Raji (cell line): ENCODE data around the gene GRIP2.

Experiments
- POLR2A ChIP-seq: IDR thresholded peaks from 2 replicates; pipeline ENCODE4 v1.6.1; 2011; ENCODE audit warnings: low read depth, low read length, control low read depth; ENCODE audit not compliant: insufficient read depth

GRIP2 gene

DNA sequence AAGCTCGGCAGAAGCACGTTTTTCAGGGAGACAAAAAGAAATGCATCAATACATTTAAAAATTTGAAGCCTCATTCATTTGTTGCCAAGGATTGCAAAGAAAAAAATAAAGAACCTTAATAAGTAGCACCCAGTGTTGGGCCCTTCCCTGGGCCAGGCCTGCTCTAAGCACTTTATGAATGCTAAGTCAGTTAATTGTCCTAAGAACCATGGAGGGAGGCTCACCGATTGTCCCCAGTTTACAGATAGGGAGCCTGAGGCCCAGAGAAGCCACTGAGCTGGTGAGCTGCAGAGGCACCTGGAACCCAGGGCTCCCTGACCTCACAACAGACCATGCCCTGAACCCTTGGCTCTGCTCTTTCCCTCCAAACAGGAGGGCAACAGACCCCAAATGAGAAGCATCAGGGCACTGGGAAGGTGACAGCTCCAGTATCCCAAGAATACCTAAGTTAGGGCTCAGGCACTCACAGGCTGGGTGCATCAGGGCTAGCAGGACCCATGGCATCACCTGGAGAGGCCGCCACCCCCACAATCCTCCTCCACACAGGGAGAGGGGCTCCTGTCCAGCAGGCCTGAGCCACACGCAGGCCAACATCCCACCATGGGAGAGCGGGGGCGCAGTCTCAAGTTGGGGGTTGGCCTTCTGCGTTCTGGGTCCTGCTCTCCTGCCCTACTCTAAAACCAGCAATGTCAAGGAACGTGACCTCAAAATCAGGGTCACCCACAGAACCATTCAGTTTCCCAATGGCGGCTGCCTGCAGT, 3.9 kb downstream of the GRIP2 start:
- no peak for TF ChIP-seq POLR2A

DNA sequence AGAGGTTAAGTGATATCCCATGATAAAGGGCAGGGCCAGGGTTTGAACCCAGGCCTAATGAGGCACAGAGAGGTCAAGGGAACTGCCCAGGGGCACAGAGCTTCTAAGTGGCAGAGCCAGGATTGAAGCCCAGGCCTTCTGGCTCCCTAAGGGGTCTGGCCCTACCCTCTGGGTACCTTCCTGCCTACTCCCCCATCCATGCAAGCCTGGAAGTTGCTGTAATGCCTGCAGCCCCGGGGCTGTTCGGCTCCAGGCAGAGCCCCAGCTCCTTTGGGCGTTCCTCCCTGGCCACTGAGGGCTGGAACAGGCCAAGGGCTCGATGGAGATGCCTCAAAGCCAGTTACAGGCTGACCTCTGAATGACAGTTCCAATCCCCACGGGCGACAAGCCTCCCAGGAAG, 4.5 kb downstream of the GRIP2 start:
- no peak for TF ChIP-seq POLR2A

DNA sequence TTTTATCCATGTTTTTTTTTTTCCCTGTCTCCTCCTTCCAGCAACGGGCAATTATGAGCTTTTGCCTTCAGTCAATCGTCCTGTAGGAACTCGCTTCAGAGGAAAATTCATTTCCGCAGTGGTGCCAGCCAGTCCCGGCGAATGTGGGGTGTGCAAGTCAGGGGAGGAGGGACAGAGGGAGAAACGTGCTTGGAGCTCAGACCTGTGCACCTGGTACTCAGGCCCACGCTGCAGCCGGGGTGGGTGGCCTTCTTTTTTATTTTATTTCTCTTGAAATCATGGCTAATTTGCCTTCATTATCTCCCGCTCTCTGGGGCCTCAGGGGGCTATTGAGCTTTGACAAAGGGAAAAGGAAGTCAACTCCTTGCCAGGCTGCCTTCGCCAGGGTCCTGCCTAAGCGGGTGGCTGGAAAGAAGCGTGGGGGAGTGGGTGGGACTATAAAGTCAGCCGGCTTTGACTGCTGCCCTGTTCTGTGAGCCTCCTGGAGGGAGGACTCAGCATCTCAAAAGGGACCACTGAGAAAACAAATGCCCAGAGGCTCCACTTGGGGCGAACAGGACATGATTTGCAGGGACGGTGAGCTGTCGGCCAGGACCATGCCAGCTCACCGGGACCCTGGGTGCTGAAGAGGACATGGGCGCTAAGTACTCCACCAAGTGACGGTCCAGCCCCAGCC, 5.5 kb downstream of the GRIP2 start:
- no peak for TF ChIP-seq POLR2A

DNA sequence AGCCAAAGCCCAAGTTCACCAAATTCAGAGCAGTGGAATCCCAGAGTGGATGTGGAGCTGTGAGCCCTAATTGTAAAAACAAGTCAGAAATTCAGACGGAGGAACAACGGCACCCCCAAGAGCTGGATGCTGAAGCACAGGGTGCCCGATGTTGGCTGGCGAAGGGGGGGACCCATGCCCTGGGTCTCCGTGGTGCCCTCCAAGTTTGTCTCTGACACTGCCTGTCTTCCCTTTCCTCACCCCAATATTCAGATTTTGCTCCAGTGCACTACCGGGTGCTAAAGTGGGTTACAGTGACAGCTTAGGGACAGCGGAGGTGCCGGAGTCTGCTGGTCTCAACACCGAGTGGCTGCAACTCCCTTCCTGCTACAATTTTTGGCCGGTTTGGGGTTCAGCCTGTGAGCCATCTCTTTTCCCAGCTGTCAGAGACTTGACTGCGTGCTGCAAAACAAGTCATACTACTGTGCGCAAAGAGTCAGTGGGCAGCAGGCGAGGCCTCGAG, 6.6 kb downstream of the GRIP2 start:
- TF ChIP-seq POLR2A = no peak

DNA sequence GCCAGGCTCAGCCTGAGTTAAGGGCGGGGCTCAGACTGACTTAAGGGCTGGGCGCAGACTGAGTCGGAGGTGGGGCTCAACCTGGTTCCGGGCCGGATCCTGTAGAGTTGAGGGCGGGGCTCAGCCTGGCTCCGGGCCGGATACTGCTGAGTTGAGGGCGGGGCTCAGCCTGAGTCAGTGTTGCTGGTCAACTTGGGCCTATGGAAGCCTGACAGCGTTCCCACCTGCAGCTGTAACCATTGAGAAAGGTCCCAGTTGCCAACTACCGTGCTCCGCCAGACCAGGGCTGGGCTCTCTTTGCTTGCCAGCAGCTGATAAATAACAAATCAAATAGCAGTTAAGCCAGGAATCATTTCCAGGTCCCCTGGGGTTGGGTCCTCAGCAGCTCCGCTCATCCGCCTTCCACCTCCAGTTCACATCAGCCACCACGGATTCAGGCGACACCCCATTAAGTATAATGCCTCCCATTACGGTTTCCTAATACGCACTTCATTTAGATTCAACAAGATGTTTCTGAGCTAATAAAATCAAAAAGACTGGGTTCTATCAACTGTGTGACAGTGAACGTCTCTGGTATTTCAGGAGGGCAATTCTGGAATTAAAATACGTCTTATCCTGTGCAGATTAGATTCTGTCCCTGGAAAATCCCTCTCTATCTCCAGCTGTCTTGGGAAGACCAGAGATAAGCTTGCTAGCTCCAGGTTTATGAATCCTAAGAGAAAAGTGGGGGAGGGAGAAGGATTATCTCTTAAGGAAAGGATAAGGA, 7.3 kb downstream of the GRIP2 start:
- TF ChIP-seq POLR2A = no peak

DNA sequence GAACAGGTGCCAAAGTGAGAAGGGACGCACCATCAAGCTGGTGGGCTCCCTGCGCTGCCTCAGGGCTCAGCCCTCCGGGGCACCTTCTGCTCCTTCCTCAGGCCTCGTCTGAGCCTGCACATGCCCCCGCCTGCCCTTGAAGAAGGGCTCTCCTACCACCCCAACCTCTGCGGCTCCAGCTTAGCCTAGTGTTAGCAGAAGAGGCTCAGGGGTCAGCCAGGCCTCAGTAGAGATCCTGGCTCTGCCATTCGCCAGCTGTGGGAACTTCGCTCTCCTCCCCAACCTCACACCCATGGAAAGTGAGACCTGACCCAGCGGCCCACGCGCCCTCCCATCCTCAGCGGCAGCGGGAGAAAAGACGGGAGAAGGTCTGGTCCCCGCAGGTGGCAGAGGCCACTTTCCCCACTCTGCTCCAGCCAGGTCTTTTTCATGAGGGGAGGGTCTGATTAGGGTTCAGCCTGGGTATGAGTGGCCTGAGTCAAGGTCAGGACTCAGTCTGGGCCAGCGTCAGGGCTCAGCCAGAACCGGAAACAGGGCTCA, 8.2 kb downstream of the GRIP2 start:
- TF ChIP-seq POLR2A = no peak

DNA sequence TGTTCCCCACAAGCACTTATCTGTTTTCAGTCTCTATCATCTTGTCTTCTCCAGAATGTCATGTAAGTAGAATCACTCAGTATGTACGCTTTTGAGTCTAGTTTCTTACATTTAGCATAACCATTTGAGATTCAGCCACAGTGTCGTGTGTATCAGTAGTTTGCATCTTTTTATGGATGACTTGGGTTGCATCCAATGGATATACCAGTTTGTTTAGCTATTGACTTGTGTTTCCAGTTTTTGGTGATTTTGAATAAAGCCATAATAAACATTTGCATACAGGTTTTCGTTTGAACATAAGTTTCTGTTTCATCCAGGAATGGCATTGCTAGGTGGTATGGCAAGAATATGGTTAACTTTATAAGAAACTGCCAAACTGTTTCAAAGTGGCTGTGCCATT, 12.1 kb downstream of the GRIP2 start:
- TF ChIP-seq POLR2A = no peak

DNA sequence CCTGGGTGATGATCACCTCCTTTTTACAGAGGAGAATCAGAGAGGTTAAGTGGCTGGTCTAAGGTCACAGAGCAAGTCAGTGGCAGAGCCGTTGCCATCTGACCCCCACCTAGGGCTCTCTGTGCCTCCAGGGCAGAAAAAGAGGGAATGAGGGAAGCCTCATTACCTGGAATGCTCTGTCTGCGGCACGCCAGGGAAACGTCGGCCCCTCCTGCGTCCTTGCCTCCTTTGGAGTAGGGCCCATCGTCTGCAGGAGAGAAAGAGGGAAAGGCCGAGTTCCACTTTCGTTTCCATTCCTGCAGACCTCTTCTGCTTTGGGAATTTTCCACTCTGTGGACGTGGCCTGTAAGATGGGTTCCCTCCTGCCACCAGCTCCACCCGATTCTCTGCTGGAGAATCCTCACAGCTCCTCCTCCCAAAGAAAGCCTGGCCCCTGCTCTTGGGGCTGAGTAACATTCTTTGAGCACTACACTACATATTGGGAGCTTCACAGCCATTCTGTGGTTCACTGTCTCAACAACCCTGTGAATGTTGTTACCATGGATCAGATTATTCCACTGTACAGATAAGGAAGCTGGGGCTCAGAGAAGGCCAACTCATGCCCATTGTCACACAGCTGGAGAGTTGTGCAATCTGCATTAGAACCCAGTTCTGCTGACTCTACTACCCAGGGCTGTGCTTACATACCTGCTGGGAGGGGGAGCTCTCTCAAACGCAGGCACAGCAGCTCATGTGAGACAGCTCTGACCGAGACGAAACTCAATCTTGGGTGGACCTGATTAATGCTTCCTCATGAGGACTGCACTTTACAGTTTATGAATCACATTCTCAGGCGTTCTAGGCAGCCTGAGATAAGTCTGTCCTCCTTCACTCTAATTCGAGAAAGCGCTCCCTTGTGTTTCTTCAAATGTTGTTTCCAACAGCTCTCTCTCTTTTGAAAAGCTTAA, 14.2 kb downstream of the GRIP2 start:
- no peak for TF ChIP-seq POLR2A

DNA sequence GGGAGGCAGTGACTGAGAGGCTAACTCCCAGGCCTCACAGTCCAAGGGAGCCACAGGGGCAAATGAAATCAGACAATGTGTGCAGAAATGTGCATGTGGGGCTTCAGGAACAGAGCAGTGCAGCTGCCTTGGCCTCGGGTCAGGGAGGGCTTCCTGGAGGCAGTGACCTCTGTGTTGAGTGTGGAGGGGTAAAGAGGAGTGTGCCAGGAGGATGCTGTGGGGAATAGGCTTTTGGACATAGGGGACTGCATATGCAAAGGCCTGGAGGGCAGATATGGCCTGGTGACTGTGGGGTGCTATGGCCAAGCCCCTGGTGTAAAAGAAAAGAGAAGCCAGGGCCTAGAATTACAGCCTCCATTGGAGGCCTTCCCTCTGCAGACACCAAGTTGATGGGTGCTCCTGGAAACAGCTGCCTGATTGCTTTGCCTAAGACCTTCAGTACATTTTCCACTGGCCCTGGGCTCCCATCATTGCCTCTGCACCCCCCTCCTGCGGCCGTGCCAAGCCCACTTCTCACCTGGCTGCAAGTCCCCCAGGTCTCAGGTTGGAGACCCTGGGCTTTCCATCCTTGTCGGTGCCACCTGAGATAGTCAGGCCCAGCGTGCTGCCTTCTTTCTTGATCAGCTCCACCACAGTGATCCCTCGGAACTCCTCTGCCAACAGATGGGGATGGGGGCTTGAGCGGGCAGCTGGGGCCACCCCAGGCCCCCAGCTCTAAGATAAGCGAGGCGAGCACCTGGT, 15.1 kb downstream of the GRIP2 start:
- no peak for TF ChIP-seq POLR2A

DNA sequence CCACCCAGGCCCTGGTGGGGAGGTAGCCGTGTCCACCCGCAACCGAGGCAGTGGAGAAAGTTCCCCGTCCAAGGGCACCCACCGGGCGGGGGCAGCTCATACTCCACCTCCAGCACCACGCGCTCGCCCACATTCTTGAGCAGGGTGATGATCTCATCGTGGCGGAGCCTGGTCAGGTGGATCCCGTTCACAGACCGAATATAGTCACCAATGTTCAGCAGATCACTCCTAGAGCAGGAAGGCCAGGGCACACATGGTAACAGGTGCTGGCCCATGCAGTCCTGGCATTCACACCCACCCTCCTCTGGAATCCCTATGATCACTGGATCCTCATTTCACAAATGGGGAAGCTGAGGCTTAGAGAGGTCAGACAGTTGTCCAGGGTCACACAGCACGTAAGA, 15.8 kb downstream of the GRIP2 start:
- TF ChIP-seq POLR2A = no peak

DNA sequence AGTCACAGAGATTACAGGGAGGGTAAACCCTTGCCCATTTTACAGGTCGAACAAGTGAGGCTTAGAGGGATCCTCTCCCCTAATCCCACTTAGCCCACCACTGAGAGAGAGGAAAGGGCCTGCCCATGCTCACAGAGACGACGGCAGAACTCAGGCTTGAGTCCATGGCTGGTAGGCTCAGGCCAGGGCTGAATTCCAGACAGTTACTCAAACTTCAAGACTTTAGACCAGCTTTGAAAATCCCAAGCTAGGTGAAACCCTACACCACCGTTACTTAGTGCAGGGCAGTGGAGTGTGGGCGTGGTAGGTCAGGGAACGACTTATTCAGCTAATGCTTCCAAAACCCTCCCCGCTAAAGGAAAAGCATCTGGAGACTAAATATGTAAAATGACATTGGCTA, 16.4 kb downstream of the GRIP2 start:
- TF ChIP-seq POLR2A = no peak

DNA sequence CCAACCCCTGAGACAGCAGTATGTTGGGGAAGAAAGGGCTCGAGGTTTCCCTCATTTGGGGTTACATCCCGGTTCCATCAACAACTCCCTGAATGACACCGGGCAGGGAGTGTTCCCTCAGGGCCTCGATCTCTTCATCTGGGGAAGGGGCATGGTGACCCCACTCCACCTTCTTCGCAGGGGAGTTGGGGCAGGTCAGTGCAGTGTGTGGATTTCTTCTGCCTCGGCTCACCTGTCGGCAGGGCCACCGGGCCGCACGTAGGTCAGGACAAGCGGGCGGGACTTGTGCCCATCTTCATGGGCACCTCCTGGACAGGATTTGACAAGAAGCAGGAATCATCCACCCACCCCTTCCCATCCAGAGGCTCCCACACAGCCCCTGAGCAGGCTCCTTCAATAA, 17.4 kb downstream of the GRIP2 start:
- no peak for TF ChIP-seq POLR2A

DNA sequence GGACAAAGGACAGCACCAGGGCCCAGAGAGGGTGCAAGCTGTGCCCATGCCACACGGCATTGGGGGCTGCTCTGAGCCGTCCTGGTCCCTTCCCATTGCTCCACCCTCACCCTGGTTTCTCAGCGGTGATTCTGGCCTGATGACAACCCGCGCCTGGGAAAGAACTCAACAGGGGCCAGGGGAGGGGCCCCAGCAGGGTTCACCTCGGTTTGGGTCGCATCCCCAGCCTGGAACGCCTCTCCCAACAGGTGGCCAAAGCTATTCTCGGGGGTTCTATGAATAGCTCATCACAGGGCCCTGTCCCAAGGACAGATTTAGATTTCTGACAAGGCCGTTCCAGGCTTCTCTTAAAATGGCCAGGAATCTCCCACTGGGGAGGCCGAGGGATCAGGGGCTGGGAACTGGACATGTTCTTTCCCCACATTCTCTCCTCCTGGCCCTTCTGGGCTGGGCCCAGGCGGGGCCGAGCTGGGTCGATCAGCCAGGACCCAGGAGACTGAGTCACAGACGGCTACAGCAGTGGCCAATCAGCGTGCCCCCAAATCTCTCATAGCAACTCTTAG, 17.9 kb downstream of the GRIP2 start:
- TF ChIP-seq POLR2A = no peak
